ENCODE data around the gene FAM117B.

The FAM117B gene

GRCh38 chr2:202690321-202690900, 55.6 kb downstream of the FAM117B start:
- H3K9ac ChIP-seq (ENCODE audit: low read length): no peak overlapping the region
- H3K4me2 ChIP-seq (ENCODE audit: low read depth, low read length, poor library complexity, severe bottlenecking): no peak overlapping the region
- H3K27ac ChIP-seq (ENCODE audit: low read depth, low read length): no peak overlapping the region
- H3K4me3 ChIP-seq (ENCODE audit: insufficient read depth, low read length, poor library complexity, severe bottlenecking): no peak overlapping the region
- no peaks in the 10 kb centered on the region for H3K79me2 ChIP-seq (ENCODE audit: insufficient read depth, low read length)
- H3K9me2 ChIP-seq (replicated peaks; ENCODE audit: insufficient read depth, low read length): no peaks in the 10 kb centered on the region
- no peak for TF ChIP-seq CTCF (IDR thresholded peaks at IDR 0.05; ENCODE audit: insufficient read depth, low read length, poor library complexity, severe bottlenecking)
- H3K9me3 ChIP-seq (ENCODE audit: insufficient read depth, low read length): no peaks in the 10 kb centered on the region
- no peaks in the 10 kb centered on the region for H4K20me1 ChIP-seq (ENCODE audit: low read depth, low read length)
- no peaks in the 10 kb centered on the region for H3K27me3 ChIP-seq (ENCODE audit: low read length)
- H3F3A ChIP-seq (ENCODE audit: insufficient read depth): no peaks in the 10 kb centered on the region
- no peaks in the 10 kb centered on the region for H3K36me3 ChIP-seq (ENCODE audit: low read length)
- H2AFZ ChIP-seq (ENCODE audit: low read depth, low read length, severe bottlenecking): no peak overlapping the region

GRCh38 chr2:202693503-202693902, 58.7 kb downstream of the FAM117B start:
- H3K27me3 ChIP-seq (ENCODE audit: low read length): no peaks in the 10 kb centered on the region
- H3K27ac ChIP-seq (ENCODE audit: low read depth, low read length): no peak overlapping the region
- no peaks in the 10 kb centered on the region for H3K9me2 ChIP-seq (replicated peaks; ENCODE audit: insufficient read depth, low read length)
- H3K4me2 ChIP-seq (ENCODE audit: low read depth, low read length, poor library complexity, severe bottlenecking): no peak overlapping the region
- H2AFZ ChIP-seq (ENCODE audit: low read depth, low read length, severe bottlenecking): no peak overlapping the region
- no peaks in the 10 kb centered on the region for H3K36me3 ChIP-seq (ENCODE audit: low read length)
- no peaks in the 10 kb centered on the region for H3F3A ChIP-seq (ENCODE audit: insufficient read depth)
- H3K79me2 ChIP-seq (ENCODE audit: insufficient read depth, low read length): no peaks in the 10 kb centered on the region
- H3K9ac ChIP-seq (ENCODE audit: low read length): no peak overlapping the region
- H4K20me1 ChIP-seq (ENCODE audit: low read depth, low read length): no peaks in the 10 kb centered on the region
- H3K4me3 ChIP-seq (ENCODE audit: insufficient read depth, low read length, poor library complexity, severe bottlenecking): no peak overlapping the region
- TF ChIP-seq CTCF (IDR thresholded peaks at IDR 0.05; ENCODE audit: insufficient read depth, low read length, poor library complexity, severe bottlenecking) (no peak), EZH2phosphoT487 (conservative IDR thresholded peaks at IDR 0.05; ENCODE audit: low read length) (no peak)
- H3K9me3 ChIP-seq (ENCODE audit: insufficient read depth, low read length): no peaks in the 10 kb centered on the region

GRCh38 chr2:202695166-202695565, 60.4 kb downstream of the FAM117B start:
- H3K79me2 ChIP-seq (ENCODE audit: insufficient read depth, low read length): no peaks in the 10 kb centered on the region
- TF ChIP-seq EZH2phosphoT487 (conservative IDR thresholded peaks at IDR 0.05; ENCODE audit: low read length) (no peak), CTCF (IDR thresholded peaks at IDR 0.05; ENCODE audit: insufficient read depth, low read length, poor library complexity, severe bottlenecking) (no peak)
- no peaks in the 10 kb centered on the region for H3K36me3 ChIP-seq (ENCODE audit: low read length)
- no peaks in the 10 kb centered on the region for H3K27me3 ChIP-seq (ENCODE audit: low read length)
- no peaks in the 10 kb centered on the region for H4K20me1 ChIP-seq (ENCODE audit: low read depth, low read length)
- no peaks in the 10 kb centered on the region for H3K9me3 ChIP-seq (ENCODE audit: insufficient read depth, low read length)
- H3K9ac ChIP-seq (ENCODE audit: low read length): no peak overlapping the region
- no peak overlapping the region for H3K4me3 ChIP-seq (ENCODE audit: insufficient read depth, low read length, poor library complexity, severe bottlenecking)
- H3K9me2 ChIP-seq (replicated peaks; ENCODE audit: insufficient read depth, low read length): no peaks in the 10 kb centered on the region
- no peak overlapping the region for H2AFZ ChIP-seq (ENCODE audit: low read depth, low read length, severe bottlenecking)
- H3K4me2 ChIP-seq (ENCODE audit: low read depth, low read length, poor library complexity, severe bottlenecking): no peak overlapping the region
- H3F3A ChIP-seq (ENCODE audit: insufficient read depth): no peaks in the 10 kb centered on the region
- no peak overlapping the region for H3K27ac ChIP-seq (ENCODE audit: low read depth, low read length)
